ENCODE data around the gene UBA6. TPM values are rescaled to one million over a fixed set of nuclear protein-coding genes. Genes with fewer than 3 reads are reported as not detected.
A peak's percentile ranks its signal among the peaks of the same experiment; 100 is the strongest.

Gene UBA6
- total and polyA plus RNA-seq, 9 of the 15 experiments (the other 6 are each of a cell fraction or from before 2014, with no cell fraction given), result 22.9 to 139 (median 94.6) TPM

GRCh38 chr4:67746797-67747495 is 46.0 kb upstream of the UBA6 start (continued):
- TF ChIP-seq, protein P1, sequence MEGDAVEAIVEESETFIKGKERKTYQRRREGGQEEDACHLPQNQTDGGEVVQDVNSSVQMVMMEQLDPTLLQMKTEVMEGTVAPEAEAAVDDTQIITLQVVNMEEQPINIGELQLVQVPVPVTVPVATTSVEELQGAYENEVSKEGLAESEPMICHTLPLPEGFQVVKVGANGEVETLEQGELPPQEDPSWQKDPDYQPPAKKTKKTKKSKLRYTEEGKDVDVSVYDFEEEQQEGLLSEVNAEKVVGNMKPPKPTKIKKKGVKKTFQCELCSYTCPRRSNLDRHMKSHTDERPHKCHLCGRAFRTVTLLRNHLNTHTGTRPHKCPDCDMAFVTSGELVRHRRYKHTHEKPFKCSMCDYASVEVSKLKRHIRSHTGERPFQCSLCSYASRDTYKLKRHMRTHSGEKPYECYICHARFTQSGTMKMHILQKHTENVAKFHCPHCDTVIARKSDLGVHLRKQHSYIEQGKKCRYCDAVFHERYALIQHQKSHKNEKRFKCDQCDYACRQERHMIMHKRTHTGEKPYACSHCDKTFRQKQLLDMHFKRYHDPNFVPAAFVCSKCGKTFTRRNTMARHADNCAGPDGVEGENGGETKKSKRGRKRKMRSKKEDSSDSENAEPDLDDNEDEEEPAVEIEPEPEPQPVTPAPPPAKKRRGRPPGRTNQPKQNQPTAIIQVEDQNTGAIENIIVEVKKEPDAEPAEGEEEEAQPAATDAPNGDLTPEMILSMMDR (IDR thresholded peaks at IDR 0.05 in 2 of 3, conservative IDR thresholded peaks at IDR 0.05 in 1 of 3; ENCODE audit: insufficient read depth in 2 of 3, low read depth in 1 of 3, low read length in 3 of 3), result peak; percentile 39 to 60 (median 42); a peak in 4 of 6 replicates
- TF ChIP-seq MEF2A (IDR thresholded peaks at IDR 0.05; ENCODE audit: control insufficient read depth, low read depth, low read length), result 0 out of 2 replicates have a peak, but pooled peaks have one; percentile 7
- TF ChIP-seq ZNF239 (CRISPR knock-in tag; IDR thresholded peaks at IDR 0.05), result no peak
- no peak for TF ChIP-seq ZNF395 (CRISPR knock-in tag; IDR thresholded peaks at IDR 0.05)
- TF ChIP-seq CEBPG (CRISPR knock-in tag; IDR thresholded peaks at IDR 0.05), result peak; percentile 43; the same call in 1 of the 2 replicates
- peak in 1 of 2 experiments; percentile 72; a peak in 1 of 4 replicates for TF ChIP-seq CEBPG (tag; conservative IDR thresholded peaks at IDR 0.05 in 1 of 2, IDR thresholded peaks at IDR 0.05 in 1 of 2)
- 0 out of 2 replicates have a peak, but pooled peaks have one; percentile 53 for TF ChIP-seq ZNF766 (CRISPR knock-in tag; conservative IDR thresholded peaks at IDR 0.05)
- no peak for TF ChIP-seq PHTF2 (CRISPR knock-in tag; IDR thresholded peaks at IDR 0.05)
- TF ChIP-seq RAD21 (CRISPR knock-in tag; conservative IDR thresholded peaks at IDR 0.05 in 1 of 2, IDR thresholded peaks at IDR 0.05 in 1 of 2), result peak; percentile 32 to 38
- TF ChIP-seq, protein P2, sequence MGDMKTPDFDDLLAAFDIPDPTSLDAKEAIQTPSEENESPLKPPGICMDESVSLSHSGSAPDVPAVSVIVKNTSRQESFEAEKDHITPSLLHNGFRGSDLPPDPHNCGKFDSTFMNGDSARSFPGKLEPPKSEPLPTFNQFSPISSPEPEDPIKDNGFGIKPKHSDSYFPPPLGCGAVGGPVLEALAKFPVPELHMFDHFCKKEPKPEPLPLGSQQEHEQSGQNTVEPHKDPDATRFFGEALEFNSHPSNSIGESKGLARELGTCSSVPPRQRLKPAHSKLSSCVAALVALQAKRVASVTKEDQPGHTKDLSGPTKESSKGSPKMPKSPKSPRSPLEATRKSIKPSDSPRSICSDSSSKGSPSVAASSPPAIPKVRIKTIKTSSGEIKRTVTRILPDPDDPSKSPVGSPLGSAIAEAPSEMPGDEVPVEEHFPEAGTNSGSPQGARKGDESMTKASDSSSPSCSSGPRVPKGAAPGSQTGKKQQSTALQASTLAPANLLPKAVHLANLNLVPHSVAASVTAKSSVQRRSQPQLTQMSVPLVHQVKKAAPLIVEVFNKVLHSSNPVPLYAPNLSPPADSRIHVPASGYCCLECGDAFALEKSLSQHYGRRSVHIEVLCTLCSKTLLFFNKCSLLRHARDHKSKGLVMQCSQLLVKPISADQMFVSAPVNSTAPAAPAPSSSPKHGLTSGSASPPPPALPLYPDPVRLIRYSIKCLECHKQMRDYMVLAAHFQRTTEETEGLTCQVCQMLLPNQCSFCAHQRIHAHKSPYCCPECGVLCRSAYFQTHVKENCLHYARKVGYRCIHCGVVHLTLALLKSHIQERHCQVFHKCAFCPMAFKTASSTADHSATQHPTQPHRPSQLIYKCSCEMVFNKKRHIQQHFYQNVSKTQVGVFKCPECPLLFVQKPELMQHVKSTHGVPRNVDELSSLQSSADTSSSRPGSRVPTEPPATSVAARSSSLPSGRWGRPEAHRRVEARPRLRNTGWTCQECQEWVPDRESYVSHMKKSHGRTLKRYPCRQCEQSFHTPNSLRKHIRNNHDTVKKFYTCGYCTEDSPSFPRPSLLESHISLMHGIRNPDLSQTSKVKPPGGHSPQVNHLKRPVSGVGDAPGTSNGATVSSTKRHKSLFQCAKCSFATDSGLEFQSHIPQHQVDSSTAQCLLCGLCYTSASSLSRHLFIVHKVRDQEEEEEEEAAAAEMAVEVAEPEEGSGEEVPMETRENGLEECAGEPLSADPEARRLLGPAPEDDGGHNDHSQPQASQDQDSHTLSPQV (IDR thresholded peaks at IDR 0.05), result 0 out of 2 replicates have a peak, but pooled peaks have one; percentile 11
- no peak for TF ChIP-seq NCOA2 (IDR thresholded peaks at IDR 0.05; ENCODE audit: partially characterized antibody in 2 of 2)
- no peak for TF ChIP-seq GATAD2B (IDR thresholded peaks at IDR 0.05; ENCODE audit: borderline replicate concordance)
- no peak for TF ChIP-seq CAMTA2 (CRISPR knock-in tag; conservative IDR thresholded peaks at IDR 0.05)

Measured in K562 (cell line).